HepG2 (cell line): ENCODE results near the gene SLC11A1. TPM values are rescaled to one million over a fixed set of nuclear protein-coding genes. Genes with fewer than 3 reads are reported as not detected.
A peak's percentile ranks its signal among the peaks of the same experiment; 100 is the strongest.

Experiments used
- ARNTL ChIP-seq: sonication (generic); formaldehyde crosslinking; IDR thresholded peaks from 2 replicates; pipeline ENCODE4 v1.4.0; 2020; ENCODE audit warnings: mild to moderate bottlenecking, missing genetic modification reagents
- CEBPB ChIP-seq: IDR thresholded peaks from 2 replicates; pipeline ENCODE4 v1.6.1; 2011; ENCODE audit warnings: low read depth, low read length, improper control_type of control experiment, borderline replicate concordance
- EED ChIP-seq: sonication (generic); formaldehyde crosslinking; IDR thresholded peaks from 2 replicates; pipeline ENCODE4 v1.5.0; 2020; ENCODE audit warnings: mild to moderate bottlenecking, missing genetic modification reagents
- EHMT2 ChIP-seq: fragments of 200-600 bp; sonication (generic); IDR thresholded peaks from 2 replicates; pipeline ENCODE4 v1.7.0; 2017; ENCODE audit warnings: antibody characterized with exemption, low read depth, low read length, borderline replicate concordance
- HMGA1 ChIP-seq: sonication (generic); formaldehyde crosslinking; conservative IDR thresholded peaks from 2 replicates; pipeline ENCODE4 v1.4.0; 2020; ENCODE audit warnings: missing genetic modification reagents
- IRX3 ChIP-seq: sonication (generic); formaldehyde crosslinking; IDR thresholded peaks from 2 replicates; pipeline ENCODE4 v1.8.1; 2023; ENCODE audit warnings: mild to moderate bottlenecking, low read depth, missing genetic modification reagents, borderline replicate concordance
- NFATC3 ChIP-seq: sonication (generic); formaldehyde crosslinking; IDR thresholded peaks from 2 replicates; pipeline ENCODE4 v1.5.1; 2020; ENCODE audit warnings: mild to moderate bottlenecking, missing genetic modification reagents
- TAF15 ChIP-seq: fragments of 200-400 bp; formaldehyde crosslinking; IDR thresholded peaks from one replicate; pipeline ENCODE4 v1.6.1; 2018; ENCODE audit warnings: mild to moderate bottlenecking, low read depth, low read length; ENCODE audit not compliant: poor library complexity, severe bottlenecking
- ZC3H4 ChIP-seq: sonication (generic); formaldehyde crosslinking; IDR thresholded peaks from 2 replicates; pipeline ENCODE4 v1.4.0; 2020; ENCODE audit warnings: missing genetic modification reagents, borderline replicate concordance
- polyA plus RNA-seq, 8 experiments: library from polyadenylated mRNA; depleted of rRNA in 3 of 8; stranded (reverse) in 7 of 8; unstranded in 1 of 8; fragments of >200 nt; fragmentation: Illumina TruSeq in 4 of 8; extraction: Trizol in 4 of 8; gene quantifications; 2 replicates each; pipeline versions ENCODE4 v1.2.1 to v1.2.3, GENCODE V29; 2011 to 2016; ENCODE audit warnings: low read depth in 4 of 8, missing spikeins in 1 of 8, mixed read lengths in 1 of 8; ENCODE audit not compliant: insufficient read depth in 1 of 8
- total RNA-seq, 5 experiments: library from RNA; depleted of rRNA; stranded (reverse); fragments of >200 nt; fragmentation: Illumina TruSeq; extraction: Trizol; gene quantifications; 2 replicates each; pipeline ENCODE4 v1.2.3, GENCODE V29; 2016; ENCODE audit warnings: low read depth in 1 of 5
- TF ChIP-seq, protein P1 (sequence below): sonication (generic); formaldehyde crosslinking; IDR thresholded peaks from 2 replicates; pipeline ENCODE4 v1.9.0; 2021; ENCODE audit warnings: mild to moderate bottlenecking, missing genetic modification reagents
- TF ChIP-seq, protein P2 (sequence below): sonication (generic); formaldehyde crosslinking; IDR thresholded peaks from 2 replicates; pipeline ENCODE4 v1.8.0; 2022; ENCODE audit warnings: mild to moderate bottlenecking, missing genetic modification reagents; ENCODE audit not compliant: insufficient replicate concordance
- TF ChIP-seq, protein P3 (sequence below): sonication (generic); formaldehyde crosslinking; IDR thresholded peaks from 2 replicates; pipeline ENCODE4 v1.5.0; 2020; ENCODE audit warnings: mild to moderate bottlenecking, missing genetic modification reagents, borderline replicate concordance

SLC11A1 gene
- total and polyA plus RNA-seq, 2 of the 13 experiments (the other 11 are each of a cell fraction or from before 2014, with no cell fraction given), result 0.33 to 2.3 TPM

DNA sequence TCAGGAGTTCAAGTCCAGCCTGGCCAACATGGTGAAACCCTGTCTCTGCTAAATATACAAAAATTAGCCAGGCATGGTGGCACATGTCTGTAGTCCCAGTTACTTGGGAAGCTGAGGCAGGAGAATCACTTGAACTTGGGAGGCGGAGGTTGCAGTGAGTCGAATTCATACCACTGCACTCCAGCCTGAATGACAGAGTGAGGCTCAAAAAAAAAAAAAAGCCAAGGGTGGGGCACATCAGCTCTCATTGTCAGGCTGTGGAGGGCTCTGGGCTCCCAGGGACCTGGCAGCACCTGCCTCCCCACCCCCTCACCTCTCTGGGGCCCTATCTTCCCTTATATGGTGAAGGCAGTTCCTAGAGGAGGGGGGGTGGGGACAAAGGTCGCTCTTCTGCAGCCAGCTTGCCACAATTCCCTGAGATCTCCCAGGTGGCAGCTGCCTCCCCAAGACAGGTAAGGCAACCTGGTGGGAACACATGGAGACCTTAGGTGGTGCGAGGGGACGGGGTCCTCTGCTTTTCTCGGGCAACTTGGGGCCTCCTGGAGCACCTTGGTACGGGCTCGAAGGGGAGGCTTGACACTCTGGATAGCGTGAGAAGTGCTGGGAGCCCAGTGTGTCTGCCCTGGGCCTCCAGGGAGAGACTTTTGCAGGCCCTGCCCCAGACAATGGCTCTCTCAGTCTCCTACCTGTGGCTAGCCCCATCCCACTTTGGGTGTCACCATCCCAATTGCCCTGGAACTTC, 36.8 kb downstream of the SLC11A1 start, which contains the start of gene VIL1 (continued):
- TF ChIP-seq ARNTL (peak; percentile 45; the same call in 1 of the 2 replicates), EHMT2 (no peak), TAF15 (no peak), CEBPB (no peak), NFATC3 (CRISPR knock-in tag) (no peak; the same call in 1 of the 2 replicates), ZC3H4 (no peak), HMGA1 (CRISPR knock-in tag) (no peak), EED (no peak), IRX3 (CRISPR knock-in tag) (no peak)
- TF ChIP-seq, protein P1, sequence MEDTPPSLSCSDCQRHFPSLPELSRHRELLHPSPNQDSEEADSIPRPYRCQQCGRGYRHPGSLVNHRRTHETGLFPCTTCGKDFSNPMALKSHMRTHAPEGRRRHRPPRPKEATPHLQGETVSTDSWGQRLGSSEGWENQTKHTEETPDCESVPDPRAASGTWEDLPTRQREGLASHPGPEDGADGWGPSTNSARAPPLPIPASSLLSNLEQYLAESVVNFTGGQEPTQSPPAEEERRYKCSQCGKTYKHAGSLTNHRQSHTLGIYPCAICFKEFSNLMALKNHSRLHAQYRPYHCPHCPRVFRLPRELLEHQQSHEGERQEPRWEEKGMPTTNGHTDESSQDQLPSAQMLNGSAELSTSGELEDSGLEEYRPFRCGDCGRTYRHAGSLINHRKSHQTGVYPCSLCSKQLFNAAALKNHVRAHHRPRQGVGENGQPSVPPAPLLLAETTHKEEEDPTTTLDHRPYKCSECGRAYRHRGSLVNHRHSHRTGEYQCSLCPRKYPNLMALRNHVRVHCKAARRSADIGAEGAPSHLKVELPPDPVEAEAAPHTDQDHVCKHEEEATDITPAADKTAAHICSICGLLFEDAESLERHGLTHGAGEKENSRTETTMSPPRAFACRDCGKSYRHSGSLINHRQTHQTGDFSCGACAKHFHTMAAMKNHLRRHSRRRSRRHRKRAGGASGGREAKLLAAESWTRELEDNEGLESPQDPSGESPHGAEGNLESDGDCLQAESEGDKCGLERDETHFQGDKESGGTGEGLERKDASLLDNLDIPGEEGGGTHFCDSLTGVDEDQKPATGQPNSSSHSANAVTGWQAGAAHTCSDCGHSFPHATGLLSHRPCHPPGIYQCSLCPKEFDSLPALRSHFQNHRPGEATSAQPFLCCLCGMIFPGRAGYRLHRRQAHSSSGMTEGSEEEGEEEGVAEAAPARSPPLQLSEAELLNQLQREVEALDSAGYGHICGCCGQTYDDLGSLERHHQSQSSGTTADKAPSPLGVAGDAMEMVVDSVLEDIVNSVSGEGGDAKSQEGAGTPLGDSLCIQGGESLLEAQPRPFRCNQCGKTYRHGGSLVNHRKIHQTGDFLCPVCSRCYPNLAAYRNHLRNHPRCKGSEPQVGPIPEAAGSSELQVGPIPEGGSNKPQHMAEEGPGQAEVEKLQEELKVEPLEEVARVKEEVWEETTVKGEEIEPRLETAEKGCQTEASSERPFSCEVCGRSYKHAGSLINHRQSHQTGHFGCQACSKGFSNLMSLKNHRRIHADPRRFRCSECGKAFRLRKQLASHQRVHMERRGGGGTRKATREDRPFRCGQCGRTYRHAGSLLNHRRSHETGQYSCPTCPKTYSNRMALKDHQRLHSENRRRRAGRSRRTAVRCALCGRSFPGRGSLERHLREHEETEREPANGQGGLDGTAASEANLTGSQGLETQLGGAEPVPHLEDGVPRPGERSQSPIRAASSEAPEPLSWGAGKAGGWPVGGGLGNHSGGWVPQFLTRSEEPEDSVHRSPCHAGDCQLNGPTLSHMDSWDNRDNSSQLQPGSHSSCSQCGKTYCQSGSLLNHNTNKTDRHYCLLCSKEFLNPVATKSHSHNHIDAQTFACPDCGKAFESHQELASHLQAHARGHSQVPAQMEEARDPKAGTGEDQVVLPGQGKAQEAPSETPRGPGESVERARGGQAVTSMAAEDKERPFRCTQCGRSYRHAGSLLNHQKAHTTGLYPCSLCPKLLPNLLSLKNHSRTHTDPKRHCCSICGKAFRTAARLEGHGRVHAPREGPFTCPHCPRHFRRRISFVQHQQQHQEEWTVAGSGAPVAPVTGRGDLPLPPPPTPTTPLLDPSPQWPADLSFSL (CRISPR knock-in tag), result no peak
- TF ChIP-seq, protein P2, sequence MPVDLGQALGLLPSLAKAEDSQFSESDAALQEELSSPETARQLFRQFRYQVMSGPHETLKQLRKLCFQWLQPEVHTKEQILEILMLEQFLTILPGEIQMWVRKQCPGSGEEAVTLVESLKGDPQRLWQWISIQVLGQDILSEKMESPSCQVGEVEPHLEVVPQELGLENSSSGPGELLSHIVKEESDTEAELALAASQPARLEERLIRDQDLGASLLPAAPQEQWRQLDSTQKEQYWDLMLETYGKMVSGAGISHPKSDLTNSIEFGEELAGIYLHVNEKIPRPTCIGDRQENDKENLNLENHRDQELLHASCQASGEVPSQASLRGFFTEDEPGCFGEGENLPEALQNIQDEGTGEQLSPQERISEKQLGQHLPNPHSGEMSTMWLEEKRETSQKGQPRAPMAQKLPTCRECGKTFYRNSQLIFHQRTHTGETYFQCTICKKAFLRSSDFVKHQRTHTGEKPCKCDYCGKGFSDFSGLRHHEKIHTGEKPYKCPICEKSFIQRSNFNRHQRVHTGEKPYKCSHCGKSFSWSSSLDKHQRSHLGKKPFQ, result peak; percentile 34
- TF ChIP-seq, protein P3, sequence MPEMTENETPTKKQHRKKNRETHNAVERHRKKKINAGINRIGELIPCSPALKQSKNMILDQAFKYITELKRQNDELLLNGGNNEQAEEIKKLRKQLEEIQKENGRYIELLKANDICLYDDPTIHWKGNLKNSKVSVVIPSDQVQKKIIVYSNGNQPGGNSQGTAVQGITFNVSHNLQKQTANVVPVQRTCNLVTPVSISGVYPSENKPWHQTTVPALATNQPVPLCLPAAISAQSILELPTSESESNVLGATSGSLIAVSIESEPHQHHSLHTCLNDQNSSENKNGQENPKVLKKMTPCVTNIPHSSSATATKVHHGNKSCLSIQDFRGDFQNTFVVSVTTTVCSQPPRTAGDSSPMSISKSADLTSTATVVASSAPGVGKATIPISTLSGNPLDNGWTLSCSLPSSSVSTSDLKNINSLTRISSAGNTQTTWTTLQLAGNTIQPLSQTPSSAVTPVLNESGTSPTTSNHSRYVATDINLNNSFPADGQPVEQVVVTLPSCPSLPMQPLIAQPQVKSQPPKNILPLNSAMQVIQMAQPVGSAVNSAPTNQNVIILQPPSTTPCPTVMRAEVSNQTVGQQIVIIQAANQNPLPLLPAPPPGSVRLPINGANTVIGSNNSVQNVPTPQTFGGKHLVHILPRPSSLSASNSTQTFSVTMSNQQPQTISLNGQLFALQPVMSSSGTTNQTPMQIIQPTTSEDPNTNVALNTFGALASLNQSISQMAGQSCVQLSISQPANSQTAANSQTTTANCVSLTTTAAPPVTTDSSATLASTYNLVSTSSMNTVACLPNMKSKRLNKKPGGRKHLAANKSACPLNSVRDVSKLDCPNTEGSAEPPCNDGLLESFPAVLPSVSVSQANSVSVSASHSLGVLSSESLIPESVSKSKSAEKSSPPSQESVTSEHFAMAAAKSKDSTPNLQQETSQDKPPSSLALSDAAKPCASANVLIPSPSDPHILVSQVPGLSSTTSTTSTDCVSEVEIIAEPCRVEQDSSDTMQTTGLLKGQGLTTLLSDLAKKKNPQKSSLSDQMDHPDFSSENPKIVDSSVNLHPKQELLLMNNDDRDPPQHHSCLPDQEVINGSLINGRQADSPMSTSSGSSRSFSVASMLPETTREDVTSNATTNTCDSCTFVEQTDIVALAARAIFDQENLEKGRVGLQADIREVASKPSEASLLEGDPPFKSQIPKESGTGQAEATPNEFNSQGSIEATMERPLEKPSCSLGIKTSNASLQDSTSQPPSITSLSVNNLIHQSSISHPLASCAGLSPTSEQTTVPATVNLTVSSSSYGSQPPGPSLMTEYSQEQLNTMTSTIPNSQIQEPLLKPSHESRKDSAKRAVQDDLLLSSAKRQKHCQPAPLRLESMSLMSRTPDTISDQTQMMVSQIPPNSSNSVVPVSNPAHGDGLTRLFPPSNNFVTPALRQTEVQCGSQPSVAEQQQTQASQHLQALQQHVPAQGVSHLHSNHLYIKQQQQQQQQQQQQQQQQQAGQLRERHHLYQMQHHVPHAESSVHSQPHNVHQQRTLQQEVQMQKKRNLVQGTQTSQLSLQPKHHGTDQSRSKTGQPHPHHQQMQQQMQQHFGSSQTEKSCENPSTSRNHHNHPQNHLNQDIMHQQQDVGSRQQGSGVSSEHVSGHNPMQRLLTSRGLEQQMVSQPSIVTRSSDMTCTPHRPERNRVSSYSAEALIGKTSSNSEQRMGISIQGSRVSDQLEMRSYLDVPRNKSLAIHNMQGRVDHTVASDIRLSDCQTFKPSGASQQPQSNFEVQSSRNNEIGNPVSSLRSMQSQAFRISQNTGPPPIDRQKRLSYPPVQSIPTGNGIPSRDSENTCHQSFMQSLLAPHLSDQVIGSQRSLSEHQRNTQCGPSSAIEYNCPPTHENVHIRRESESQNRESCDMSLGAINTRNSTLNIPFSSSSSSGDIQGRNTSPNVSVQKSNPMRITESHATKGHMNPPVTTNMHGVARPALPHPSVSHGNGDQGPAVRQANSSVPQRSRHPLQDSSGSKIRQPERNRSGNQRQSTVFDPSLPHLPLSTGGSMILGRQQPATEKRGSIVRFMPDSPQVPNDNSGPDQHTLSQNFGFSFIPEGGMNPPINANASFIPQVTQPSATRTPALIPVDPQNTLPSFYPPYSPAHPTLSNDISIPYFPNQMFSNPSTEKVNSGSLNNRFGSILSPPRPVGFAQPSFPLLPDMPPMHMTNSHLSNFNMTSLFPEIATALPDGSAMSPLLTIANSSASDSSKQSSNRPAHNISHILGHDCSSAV, result 0 out of 2 replicates have a peak, but pooled peaks have one; percentile 16
